Prostate gland (tissue), 2 donors: ENCODE results near the gene SLC39A9.

Experiments used
- POLR2A ChIP-seq: fragments of 450-650 bp; IDR thresholded peaks from one replicate; pipeline ENCODE4 v1.6.1; 2016; ENCODE audit warnings: antibody characterized with exemption, mild to moderate bottlenecking
- POLR2AphosphoS5 ChIP-seq: sonication (generic); formaldehyde crosslinking; IDR thresholded peaks from one replicate; pipeline ENCODE4 v1.6.1; 2017; ENCODE audit warnings: antibody characterized with exemption
- TF ChIP-seq, protein P1 (sequence below), 4 experiments: fragments of 200-600 bp in 2 of 4; fragments of 450-650 bp in 2 of 4; sonication (generic) in 2 of 4; IDR thresholded peaks; 1 replicate in 3 of 4; 2 replicates in 1 of 4; pipeline ENCODE4 v1.5.1; 2016 to 2019; ENCODE audit warnings: antibody characterized with exemption in 4 of 4, mild to moderate bottlenecking in 2 of 4, moderate library complexity in 2 of 4

DNA sequence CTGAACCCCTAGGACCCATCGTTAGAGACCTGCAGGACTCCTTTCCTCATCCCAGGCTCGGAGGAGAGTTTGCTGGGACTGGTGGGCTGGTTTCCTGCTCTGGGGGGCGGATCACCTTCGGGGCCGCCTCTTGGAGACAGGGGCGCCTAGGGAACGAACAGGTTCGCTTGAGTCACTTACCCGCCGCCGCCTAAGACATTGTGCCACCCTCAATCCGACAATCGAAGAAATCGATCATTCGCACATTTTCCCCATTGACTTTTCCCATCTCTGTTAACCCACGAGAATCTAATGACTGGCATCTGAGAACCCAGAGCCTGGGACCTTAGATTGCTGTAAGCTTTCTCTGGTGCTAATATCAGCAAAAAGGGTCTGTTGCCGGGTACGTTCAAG is 322 bp downstream of the SLC39A9 start:
- TF ChIP-seq, protein P1, sequence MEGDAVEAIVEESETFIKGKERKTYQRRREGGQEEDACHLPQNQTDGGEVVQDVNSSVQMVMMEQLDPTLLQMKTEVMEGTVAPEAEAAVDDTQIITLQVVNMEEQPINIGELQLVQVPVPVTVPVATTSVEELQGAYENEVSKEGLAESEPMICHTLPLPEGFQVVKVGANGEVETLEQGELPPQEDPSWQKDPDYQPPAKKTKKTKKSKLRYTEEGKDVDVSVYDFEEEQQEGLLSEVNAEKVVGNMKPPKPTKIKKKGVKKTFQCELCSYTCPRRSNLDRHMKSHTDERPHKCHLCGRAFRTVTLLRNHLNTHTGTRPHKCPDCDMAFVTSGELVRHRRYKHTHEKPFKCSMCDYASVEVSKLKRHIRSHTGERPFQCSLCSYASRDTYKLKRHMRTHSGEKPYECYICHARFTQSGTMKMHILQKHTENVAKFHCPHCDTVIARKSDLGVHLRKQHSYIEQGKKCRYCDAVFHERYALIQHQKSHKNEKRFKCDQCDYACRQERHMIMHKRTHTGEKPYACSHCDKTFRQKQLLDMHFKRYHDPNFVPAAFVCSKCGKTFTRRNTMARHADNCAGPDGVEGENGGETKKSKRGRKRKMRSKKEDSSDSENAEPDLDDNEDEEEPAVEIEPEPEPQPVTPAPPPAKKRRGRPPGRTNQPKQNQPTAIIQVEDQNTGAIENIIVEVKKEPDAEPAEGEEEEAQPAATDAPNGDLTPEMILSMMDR (IDR thresholded peaks at IDR 0.05): no peak
- TF ChIP-seq POLR2AphosphoS5 (no peak), POLR2A (no peak)
